HUES64 (cell line): ENCODE measurements around the gene SMAD7.

Experiments
- H3K27ac ChIP-seq: 2 replicates; pipeline ENCODE4 v1.7.0; 2013; ENCODE audit warnings: low read depth, low read length, inconsistent platforms
- H3K27me3 ChIP-seq: 2 replicates; pipeline ENCODE4 v1.6.1; 2013; ENCODE audit warnings: mild to moderate bottlenecking, low read length; ENCODE audit not compliant: insufficient read depth
- H3K36me3 ChIP-seq: 2 replicates; pipeline ENCODE4 v1.6.1; 2013; ENCODE audit warnings: mild to moderate bottlenecking, low read length; ENCODE audit not compliant: insufficient read depth
- H3K4me1 ChIP-seq: 2 replicates; pipeline ENCODE4 v1.6.1; 2013; ENCODE audit warnings: mild to moderate bottlenecking, low read length, moderate library complexity; ENCODE audit not compliant: insufficient read depth
- H3K4me3 ChIP-seq: 2 replicates; pipeline ENCODE4 v1.5.1; 2013; ENCODE audit warnings: mild to moderate bottlenecking, low read length, moderate library complexity
- H3K9ac ChIP-seq: 2 replicates; pipeline ENCODE4 v1.6.1; 2013; ENCODE audit warnings: mild to moderate bottlenecking, low read depth, low read length
- H3K9me3 ChIP-seq: 2 replicates; pipeline ENCODE4 v1.6.1; 2013; ENCODE audit warnings: low read depth, low read length; ENCODE audit not compliant: insufficient read depth
- WGBS: fragments of 150-250, 120-280 bp; methylation state at CpG from one replicate; pipeline ENCODE4 v1.1.7; 2013; ENCODE audit warnings: missing lambda C conversion rate; 5-methylcytosine and 5-hydroxymethylcytosine counted together

SMAD7 gene

DNA sequence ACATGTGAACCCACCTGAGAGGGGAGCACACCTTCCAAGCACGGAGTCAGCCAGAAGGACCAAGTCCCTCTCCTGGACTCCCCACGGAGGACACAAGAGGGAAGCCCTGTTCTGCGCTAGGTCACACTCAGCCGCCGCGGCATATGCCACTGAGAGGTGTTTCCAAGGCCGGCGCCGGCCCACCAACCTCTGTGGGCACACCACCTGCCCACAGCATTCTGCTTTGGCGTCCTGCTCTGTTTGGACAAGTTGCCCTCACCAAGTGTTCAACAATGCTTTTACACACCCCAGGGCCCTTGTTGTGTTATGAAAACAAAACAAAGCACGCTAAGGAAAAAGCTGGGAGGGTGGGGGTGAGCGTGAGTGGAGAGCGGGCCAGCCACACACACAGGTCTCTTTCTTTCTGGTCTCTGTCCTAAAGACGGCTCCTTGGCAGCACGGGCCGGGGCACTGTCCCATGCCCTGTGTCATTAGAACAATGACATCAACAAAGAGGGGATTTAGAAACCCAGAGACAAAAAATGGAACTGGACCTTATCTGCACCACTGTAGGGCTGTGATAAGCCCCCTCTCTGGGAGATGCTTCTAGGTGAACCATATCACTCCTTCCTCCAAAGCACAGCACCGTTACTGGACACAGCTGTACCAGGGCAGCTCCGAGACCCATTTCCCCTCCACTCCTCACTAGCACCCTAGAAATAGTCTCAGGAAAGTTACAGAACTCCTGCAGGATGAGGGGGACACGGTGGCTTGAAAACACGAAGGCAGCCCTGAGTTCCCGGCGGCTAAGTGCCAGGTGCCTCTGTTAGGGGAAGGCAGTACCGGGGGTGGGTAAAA is 17.0 kb downstream of the SMAD7 start:
- H3K36me3 ChIP-seq, result peaks cover 11% of the 10 kb centered on the region; the same call in 1 of the 2 replicates
- H3K4me1 ChIP-seq, result peaks cover 78% of the 10 kb centered on the region
- H3K9ac ChIP-seq, result no peak overlapping the region
- H3K27ac ChIP-seq, result no peak overlapping the region
- H3K4me3 ChIP-seq, result no peak overlapping the region
- WGBS, result 91% methylated on average over 23 of the region's 23 CpGs
- H3K9me3 ChIP-seq, result no peaks in the 10 kb centered on the region
- H3K27me3 ChIP-seq, result no peaks in the 10 kb centered on the region

DNA sequence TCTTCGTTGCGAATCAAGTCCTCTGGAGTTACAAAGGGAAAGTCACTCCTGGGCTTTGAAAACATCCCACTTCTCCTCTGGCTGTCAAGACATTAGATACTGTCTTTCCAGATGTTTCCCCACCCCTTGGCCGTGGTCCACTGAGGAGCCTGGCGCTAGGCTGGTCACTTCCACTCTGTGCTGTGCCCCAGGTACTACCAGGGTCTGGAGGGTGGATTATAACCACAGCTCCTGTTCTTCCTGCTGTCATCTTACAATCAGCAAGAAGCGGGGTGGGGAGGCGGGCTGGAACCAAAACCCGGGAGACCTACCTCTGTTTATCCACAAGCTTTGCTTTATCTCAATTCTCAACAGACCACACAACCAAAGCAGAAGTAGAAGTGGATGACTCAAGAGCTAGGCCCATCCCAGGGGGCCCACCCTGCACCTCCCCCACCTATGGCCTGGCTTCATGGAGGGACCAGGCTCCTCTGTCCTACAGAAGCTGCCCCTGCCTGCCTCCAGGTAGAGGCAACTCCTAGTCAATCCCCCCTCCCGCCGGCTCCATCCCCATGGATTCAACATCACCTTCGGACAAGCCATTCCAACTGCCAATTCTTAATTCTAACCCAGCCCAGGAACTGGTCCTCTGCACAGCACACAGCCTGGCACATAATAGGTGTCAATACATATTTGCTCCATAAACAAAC is 17.8 kb downstream of the SMAD7 start:
- Histone ChIP-seq H3K27ac (no peak overlapping the region; the same call in 1 of the 2 replicates), H3K9ac (no peak overlapping the region), H3K27me3 (no peaks in the 10 kb centered on the region), H3K36me3 (peaks cover 6% of the 10 kb centered on the region; the same call in 1 of the 2 replicates), H3K9me3 (no peaks in the 10 kb centered on the region), H3K4me1 (peaks cover 78% of the 10 kb centered on the region), H3K4me3 (no peak overlapping the region)
- 83% methylated on average over 10 of the region's 10 CpGs for WGBS

DNA sequence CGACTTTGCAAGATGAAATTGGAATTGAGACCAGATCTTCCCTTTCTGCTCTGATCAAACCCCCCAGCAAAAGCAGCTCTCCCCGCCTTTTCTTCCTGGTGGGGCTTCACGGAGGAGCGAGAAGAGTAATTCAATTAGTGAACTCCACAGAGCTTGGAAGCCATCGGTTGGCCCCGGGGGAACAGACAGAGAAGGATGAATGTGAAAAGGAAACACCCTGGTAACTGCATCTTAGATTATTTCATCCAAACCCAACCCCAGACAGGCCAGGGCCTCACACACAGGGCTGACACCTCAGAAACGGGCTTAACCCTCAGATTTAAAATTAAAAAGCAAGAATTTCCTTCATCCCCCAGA is 18.3 kb downstream of the SMAD7 start:
- no peak overlapping the region for H3K4me3 ChIP-seq
- H3K36me3 ChIP-seq, result peaks cover 6% of the 10 kb centered on the region; the same call in 1 of the 2 replicates
- 59% methylated on average over 7 of the region's 7 CpGs for WGBS
- H3K4me1 ChIP-seq, result peaks cover 79% of the 10 kb centered on the region
- H3K9ac ChIP-seq, result no peak overlapping the region
- no peaks in the 10 kb centered on the region for H3K9me3 ChIP-seq
- no peaks in the 10 kb centered on the region for H3K27me3 ChIP-seq
- peak overlapping the region; percentile 15; the same call in 1 of the 2 replicates for H3K27ac ChIP-seq

DNA sequence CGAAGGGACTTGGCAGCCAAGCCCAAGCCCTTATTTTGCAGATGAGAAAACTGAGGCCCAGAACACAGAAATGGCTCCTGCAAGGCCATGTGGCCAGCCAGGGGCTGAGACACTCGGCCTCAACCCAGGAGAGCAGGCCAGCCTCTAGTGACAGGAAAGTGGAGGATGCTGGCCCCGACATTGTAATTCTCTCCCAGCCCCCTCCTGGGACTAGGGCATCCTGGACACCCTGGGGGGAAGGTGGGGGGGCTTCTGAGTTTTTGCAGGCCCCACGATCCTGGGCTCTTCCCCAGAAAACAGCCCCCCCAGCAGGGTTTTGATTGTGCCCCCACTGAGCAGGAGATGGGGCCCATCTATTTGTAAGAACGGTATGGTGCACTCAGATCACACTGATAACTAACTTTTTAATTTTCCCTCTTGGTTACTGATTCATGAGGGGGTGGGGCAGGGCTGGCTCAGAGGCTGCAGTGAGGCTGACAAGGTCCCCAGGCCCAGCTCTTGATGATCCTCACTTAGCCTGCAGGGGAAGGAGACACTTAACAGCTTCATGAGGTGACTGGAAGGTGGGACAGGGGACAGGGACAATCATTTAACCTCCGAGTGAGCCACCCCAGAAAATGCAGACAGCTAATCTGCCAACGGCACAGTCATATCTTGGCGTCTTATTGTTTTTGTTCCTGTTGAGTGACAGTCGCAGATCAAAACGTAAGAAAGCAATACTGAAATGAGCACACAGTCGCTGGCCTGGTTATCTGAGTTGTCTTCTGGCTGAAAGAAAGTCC is 18.9 kb downstream of the SMAD7 start:
- Histone ChIP-seq H3K27me3 (no peaks in the 10 kb centered on the region), H3K4me1 (peaks cover 82% of the 10 kb centered on the region), H3K9ac (no peak overlapping the region), H3K9me3 (no peaks in the 10 kb centered on the region), H3K36me3 (peaks cover 6% of the 10 kb centered on the region; the same call in 1 of the 2 replicates), H3K27ac (0 out of 2 replicates have a peak overlapping the region, but pooled peaks have one; percentile 15), H3K4me3 (no peak overlapping the region)
- WGBS, result 73% methylated on average over 11 of the region's 11 CpGs

DNA sequence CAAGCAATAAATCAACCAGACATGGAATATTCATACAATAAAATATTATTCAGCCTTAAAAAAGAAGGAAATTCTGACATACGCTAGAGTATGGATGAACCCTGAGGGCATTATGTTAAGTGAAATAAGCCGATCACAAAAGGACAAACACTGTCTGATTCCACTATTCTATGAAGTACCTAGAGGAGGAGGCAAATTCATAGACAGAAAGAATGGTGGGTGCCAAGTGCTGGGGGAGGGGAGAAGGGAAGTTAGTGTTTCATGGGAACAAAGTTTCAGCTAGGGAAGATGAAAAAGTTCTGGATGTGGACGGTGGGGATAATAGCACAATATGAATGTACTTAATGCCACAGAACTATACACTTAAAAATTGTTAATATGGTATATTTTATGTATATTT is 19.8 kb downstream of the SMAD7 start:
- Histone ChIP-seq H3K9me3 (no peaks in the 10 kb centered on the region), H3K9ac (no peak overlapping the region), H3K27ac (no peak overlapping the region), H3K4me1 (peaks cover 82% of the 10 kb centered on the region), H3K27me3 (no peaks in the 10 kb centered on the region), H3K36me3 (no peaks in the 10 kb centered on the region; the same call in 1 of the 2 replicates), H3K4me3 (no peak overlapping the region)
- 85% methylated on average over 2 of the region's 3 CpGs for WGBS

DNA sequence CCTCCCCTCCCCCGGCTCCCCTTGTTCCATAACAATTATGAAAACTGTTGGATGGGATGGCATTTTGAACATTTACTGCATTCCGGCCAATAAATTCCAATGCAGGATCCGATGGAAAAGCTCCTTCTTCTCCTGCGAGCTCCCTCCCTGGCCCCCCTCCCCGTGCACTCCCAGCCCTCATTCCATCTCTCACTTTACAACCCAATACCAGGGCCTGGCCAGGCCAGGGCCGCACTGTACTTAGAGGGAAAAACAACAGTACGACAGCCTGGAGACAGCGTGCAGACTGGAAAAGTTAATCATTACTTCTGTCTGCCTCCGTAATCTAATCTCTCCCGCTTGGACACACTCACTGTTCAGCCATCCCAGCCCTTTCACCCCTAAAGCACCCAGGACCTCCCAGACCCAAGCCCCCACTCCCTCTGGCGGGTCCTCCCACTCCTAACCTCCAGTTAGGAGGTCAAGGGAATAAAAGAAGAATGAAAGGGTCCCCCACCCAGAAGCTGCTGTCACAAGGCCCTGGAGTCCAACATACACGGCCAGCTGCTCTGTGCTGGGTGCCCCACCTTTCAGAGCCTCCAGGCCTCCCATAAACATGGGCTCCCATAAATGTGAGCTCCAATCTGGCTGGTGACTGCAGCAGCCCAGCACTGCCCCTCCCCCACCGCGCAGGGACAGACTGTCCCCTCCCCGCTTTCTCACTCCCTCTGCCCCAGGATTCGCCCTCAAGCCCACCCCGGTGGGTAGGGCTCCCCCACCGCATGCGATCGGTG is 20.6 kb downstream of the SMAD7 start:
- Histone ChIP-seq H3K36me3 (no peaks in the 10 kb centered on the region; the same call in 1 of the 2 replicates), H3K27ac (no peak overlapping the region; the same call in 1 of the 2 replicates), H3K9ac (0 out of 2 replicates have a peak overlapping the region, but pooled peaks have one; percentile 7), H3K27me3 (no peaks in the 10 kb centered on the region), H3K4me1 (peaks cover 83% of the 10 kb centered on the region), H3K9me3 (no peaks in the 10 kb centered on the region), H3K4me3 (no peak overlapping the region)
- 49% methylated on average over 19 of the region's 20 CpGs for WGBS

DNA sequence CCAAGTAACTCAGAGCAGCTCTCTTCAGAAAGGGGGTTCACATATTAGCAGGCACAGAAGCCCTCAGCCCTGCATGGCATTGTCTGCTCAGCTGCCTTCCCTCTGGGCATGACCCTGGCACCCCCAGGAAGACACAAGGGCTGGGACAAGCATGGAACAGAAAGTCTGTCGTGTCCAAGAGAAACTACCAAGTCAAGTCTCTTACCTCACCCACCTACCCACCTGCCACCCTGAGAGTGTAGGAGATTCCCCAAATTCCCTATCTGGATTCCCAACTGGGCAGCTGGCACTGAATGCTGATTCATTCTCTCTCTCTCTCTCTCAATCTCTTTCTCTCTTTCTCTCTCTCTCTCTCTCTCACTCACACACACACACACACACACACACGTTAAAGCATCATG is 21.6 kb downstream of the SMAD7 start:
- WGBS, result 49% methylated on average over 2 of the region's 2 CpGs
- no peaks in the 10 kb centered on the region; the same call in 1 of the 2 replicates for H3K36me3 ChIP-seq
- H3K9me3 ChIP-seq, result no peaks in the 10 kb centered on the region
- 0 out of 2 replicates have a peak overlapping the region, but pooled peaks have one; percentile 7 for H3K9ac ChIP-seq
- no peak overlapping the region for H3K27ac ChIP-seq
- H3K4me3 ChIP-seq, result no peak overlapping the region
- H3K27me3 ChIP-seq, result no peaks in the 10 kb centered on the region
- peaks cover 80% of the 10 kb centered on the region for H3K4me1 ChIP-seq

DNA sequence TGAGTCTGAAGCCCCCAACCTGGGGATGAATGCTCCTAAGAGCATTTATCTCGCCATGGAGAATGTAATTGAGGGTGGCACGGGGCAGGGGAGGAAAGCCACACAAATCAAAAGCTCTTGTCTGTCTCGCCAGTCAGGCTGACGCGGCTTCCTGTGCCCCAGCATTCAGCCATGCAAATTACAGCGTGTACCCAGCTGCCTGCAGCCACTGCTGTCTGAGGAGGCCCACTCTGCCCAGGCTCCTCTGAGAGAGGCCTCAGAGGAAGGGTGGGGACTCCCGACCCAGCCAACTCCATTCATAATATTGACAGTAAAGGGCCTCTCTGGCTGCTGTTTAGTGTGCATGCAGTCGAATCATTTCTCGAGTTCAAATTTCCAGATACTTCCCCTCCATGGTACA is 22.0 kb downstream of the SMAD7 start:
- H3K36me3 ChIP-seq, result no peaks in the 10 kb centered on the region; the same call in 1 of the 2 replicates
- no peaks in the 10 kb centered on the region for H3K27me3 ChIP-seq
- no peak overlapping the region for H3K27ac ChIP-seq
- 66% methylated on average over 9 of the region's 9 CpGs for WGBS
- peaks cover 78% of the 10 kb centered on the region for H3K4me1 ChIP-seq
- H3K9ac ChIP-seq, result no peak overlapping the region
- H3K9me3 ChIP-seq, result no peaks in the 10 kb centered on the region
- no peak overlapping the region for H3K4me3 ChIP-seq

DNA sequence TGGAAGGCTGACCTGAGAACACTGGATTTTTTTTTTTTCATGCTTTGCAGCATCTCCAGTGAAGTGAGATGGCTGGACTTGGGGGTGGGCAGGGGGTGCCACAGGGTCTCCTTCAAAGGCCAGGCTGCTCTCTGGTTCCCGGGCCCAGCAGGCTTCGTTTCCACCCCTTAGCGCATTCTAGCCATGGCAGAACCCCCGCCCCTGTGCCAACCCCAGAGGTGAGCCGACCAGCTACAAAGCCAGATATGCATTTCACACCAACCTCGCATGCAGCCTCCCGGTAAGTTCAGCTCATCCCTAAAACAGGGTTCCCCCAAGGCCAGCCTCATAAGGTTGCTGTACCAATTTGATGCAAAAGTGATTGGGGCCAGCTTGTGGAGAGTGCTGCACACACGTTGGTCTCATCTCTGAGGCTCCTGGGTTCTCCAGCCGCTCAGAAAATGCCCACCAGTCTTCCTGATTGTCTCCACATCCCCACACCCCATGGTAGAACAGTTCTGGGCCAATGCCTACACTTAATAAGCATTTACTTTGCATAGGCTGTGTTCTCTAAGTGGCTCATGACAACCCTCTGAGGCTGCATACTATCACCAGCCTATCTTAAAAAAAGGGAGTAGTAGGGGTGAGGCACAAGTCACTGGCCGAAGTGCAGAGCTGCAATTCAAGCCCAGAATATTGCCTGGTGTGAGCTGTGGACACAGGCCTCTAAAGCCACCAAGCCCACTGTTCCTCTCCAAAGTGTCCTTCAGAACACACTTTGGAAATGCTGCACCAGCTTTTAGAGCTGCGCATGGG is 23.3 kb downstream of the SMAD7 start:
- Histone ChIP-seq H3K9me3 (no peaks in the 10 kb centered on the region), H3K27ac (no peak overlapping the region), H3K9ac (no peak overlapping the region), H3K36me3 (peaks cover 6% of the 10 kb centered on the region; the same call in 1 of the 2 replicates), H3K4me3 (no peak overlapping the region), H3K27me3 (no peaks in the 10 kb centered on the region), H3K4me1 (peaks cover 74% of the 10 kb centered on the region)
- 89% methylated on average over 11 of the region's 11 CpGs for WGBS

DNA sequence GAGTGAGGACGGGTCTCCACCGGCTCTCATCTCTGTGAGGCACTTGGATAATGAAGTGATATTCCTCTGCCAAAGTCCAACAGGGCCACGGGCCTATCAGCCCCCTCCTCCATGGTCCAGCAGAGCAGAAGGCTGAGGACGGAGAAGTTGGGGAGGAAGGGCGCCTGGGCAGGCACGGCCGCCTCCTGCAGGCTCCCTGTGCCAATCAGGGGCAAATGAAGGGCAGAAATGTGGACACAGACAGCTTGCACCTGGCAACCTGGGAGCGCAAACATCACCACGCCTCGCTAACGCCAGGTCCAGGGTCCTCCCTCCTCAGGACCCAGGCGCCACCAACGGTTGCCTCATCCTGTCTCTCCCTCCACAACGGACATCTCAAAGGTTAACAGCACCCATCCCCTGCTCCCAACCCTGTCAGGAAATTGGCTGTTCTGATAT is 24.3 kb downstream of the SMAD7 start:
- WGBS, result 92% methylated on average over 14 of the region's 14 CpGs
- no peaks in the 10 kb centered on the region for H3K9me3 ChIP-seq
- H3K27ac ChIP-seq, result no peak overlapping the region
- H3K9ac ChIP-seq, result no peak overlapping the region
- no peak overlapping the region for H3K4me3 ChIP-seq
- H3K36me3 ChIP-seq, result peaks cover 9% of the 10 kb centered on the region
- H3K27me3 ChIP-seq, result no peaks in the 10 kb centered on the region
- H3K4me1 ChIP-seq, result peaks cover 64% of the 10 kb centered on the region
